Tibial artery (tissue), 4 donors: ENCODE results near the gene SEL1L3.

Source experiments
- DNase-seq, 2 donors: peaks; one replicate each; pipeline ENCODE4 v3.0.0-alpha.2; 2019
- H3K27ac ChIP-seq, 2 donors: fragments of 200-600 bp; sonication (generic) in 1 of 2; 1 replicate in 1 of 2; 2 replicates in 1 of 2; pipeline ENCODE4 v1.5.1; 2018 to 2019; ENCODE audit warnings: mild to moderate bottlenecking in 1 of 2
- H3K27me3 ChIP-seq, 2 donors: fragments of 200-600 bp; sonication (generic) in 1 of 2; one replicate each; pipeline versions ENCODE4 v1.5.1 to v1.6.0; 2016 to 2019
- H3K36me3 ChIP-seq, 3 donors: fragments of 200-600 bp; sonication (generic) in 2 of 3; one replicate each; pipeline ENCODE4 v1.5.1; 2016 to 2019; ENCODE audit warnings: mild to moderate bottlenecking in 2 of 3
- H3K4me1 ChIP-seq, 4 donors: fragments of 200-600 bp; sonication (generic) in 2 of 4; 1 replicate in 3 of 4; 2 replicates in 1 of 4; pipeline ENCODE4 v1.5.1; 2016 to 2019
- H3K4me3 ChIP-seq, 2 donors: fragments of 200-600 bp; sonication (generic) in 1 of 2; 1 replicate in 1 of 2; 2 replicates in 1 of 2; pipeline ENCODE4 v1.5.1; 2018 to 2019; ENCODE audit warnings: mild to moderate bottlenecking in 2 of 2
- H3K9me3 ChIP-seq, 3 donors: fragments of 200-600 bp; sonication (generic) in 1 of 3; one replicate each; pipeline ENCODE4 v1.5.1; 2016 to 2019
- intact Hi-C: fragments of 100-400 bp; cut with DNase I; formaldehyde crosslinking; loops from one replicate; pipeline ENCODE4 v1.15.0; 2023; ENCODE audit warnings: low total_unique reads
- TF ChIP-seq, protein P1 (sequence below), 2 experiments: fragments of 200-600 bp in 1 of 2; fragments of 450-650 bp in 1 of 2; IDR thresholded peaks; one replicate each; pipeline ENCODE4 v1.5.1; 2017 to 2019; ENCODE audit warnings: antibody characterized with exemption in 2 of 2, mild to moderate bottlenecking in 1 of 2, moderate library complexity in 1 of 2

SEL1L3 gene

DNA sequence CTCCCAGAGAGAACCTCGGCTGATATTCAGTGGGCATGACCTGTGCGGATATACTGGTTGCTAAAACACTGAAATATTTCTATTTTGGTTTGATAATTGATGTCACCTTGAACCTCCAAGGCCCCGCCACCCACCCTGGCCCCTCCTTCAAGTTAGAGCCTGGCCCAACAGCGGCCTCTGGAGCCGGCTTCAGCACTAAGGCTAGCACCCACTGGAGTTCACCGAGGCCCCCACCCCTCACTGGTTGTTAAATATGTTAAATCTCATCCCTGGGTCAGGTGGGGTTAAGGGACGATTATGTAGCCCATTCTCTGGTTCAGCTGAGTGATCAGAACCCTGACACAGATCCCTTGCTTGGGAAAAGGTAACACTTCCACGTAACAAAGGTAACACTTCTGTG is 24.3 kb downstream of the SEL1L3 start:
- Histone ChIP-seq H3K36me3 (no peaks in the 10 kb centered on the region), H3K27ac (no peak overlapping the region), H3K9me3 (no peaks in the 10 kb centered on the region), H3K27me3 (peaks cover 0 to 7% of the 10 kb centered on the region in 2 donors), H3K4me1 (no peaks in the 10 kb centered on the region), H3K4me3 (no peak overlapping the region)
- no peak for DNase-seq
- intact Hi-C loops, result no loop called here
- TF ChIP-seq, protein P1, sequence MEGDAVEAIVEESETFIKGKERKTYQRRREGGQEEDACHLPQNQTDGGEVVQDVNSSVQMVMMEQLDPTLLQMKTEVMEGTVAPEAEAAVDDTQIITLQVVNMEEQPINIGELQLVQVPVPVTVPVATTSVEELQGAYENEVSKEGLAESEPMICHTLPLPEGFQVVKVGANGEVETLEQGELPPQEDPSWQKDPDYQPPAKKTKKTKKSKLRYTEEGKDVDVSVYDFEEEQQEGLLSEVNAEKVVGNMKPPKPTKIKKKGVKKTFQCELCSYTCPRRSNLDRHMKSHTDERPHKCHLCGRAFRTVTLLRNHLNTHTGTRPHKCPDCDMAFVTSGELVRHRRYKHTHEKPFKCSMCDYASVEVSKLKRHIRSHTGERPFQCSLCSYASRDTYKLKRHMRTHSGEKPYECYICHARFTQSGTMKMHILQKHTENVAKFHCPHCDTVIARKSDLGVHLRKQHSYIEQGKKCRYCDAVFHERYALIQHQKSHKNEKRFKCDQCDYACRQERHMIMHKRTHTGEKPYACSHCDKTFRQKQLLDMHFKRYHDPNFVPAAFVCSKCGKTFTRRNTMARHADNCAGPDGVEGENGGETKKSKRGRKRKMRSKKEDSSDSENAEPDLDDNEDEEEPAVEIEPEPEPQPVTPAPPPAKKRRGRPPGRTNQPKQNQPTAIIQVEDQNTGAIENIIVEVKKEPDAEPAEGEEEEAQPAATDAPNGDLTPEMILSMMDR (IDR thresholded peaks at IDR 0.05), result no peak

DNA sequence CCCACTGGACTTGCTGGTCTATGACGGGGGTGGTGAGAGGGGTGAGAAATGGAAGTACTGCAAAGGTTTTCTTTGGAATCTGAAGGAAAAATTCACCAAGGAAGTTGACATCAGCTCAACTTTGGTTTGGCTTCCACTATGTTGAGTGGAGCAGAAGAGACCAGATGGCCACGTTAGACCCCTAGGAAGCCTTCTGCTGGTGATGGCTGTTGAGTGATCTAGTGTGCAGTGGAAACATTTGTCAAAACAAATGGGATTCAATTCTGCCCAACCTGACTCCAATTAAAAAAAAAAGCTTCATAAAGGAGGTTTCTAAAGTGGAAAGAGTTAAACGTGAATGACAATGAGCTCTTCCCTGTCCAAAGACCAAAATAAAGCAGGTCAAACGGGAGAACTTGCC is 25.7 kb downstream of the SEL1L3 start:
- Histone ChIP-seq H3K4me3 (no peak overlapping the region), H3K4me1 (no peaks in the 10 kb centered on the region), H3K27me3 (no peaks in the 10 kb centered on the region), H3K36me3 (no peaks in the 10 kb centered on the region), H3K9me3 (no peaks in the 10 kb centered on the region), H3K27ac (no peak overlapping the region)
- DNase-seq, result no peak
- TF ChIP-seq, protein P1 (IDR thresholded peaks at IDR 0.05), result no peak
- intact Hi-C loops, result no loop called here

- intact Hi-C loops, result no loop called here
- TF ChIP-seq, protein P1 (IDR thresholded peaks at IDR 0.05), result no peak
- no peaks in the 10 kb centered on the region for H3K27me3 ChIP-seq
- no peak for DNase-seq
- no peaks in the 10 kb centered on the region for H3K36me3 ChIP-seq
- no peak overlapping the region for H3K4me3 ChIP-seq
- no peak overlapping the region for H3K27ac ChIP-seq
- H3K4me1 ChIP-seq, result no peaks in the 10 kb centered on the region
- H3K9me3 ChIP-seq, result no peaks in the 10 kb centered on the region
Measured at GRCh38 chr4:25835384-25835783, 27.4 kb downstream of the SEL1L3 start.

- no peaks in the 10 kb centered on the region for H3K27me3 ChIP-seq
- H3K4me3 ChIP-seq, result no peak overlapping the region
- no peaks in the 10 kb centered on the region for H3K4me1 ChIP-seq
- TF ChIP-seq, protein P1 (IDR thresholded peaks at IDR 0.05), result no peak
- no peak overlapping the region for H3K27ac ChIP-seq
- intact Hi-C loops, result no loop called here
- H3K9me3 ChIP-seq, result no peaks in the 10 kb centered on the region
- DNase-seq, result no peak
- no peaks in the 10 kb centered on the region for H3K36me3 ChIP-seq
Measured at GRCh38 chr4:25834411-25835107, 28.2 kb downstream of the SEL1L3 start.

DNA sequence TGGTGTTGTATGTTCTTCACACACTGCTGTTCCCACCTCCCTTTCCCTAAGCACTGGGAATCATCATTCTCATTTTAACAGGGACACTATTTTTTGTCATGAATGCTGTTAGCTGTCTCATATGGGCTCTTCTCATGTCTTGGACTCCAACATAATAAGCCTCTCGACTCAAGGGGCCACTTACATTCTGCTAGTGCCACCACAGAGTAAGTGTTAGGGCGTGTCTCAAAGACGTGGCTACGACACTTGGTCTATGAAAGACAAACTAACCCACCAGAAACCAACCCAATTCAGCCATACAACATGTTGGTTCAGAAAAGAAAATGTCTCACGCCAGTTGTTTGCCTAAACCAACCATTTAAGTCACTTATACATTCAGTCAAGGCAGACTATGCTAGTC is 32.2 kb downstream of the SEL1L3 start:
- no peak for DNase-seq
- no peaks in the 10 kb centered on the region for H3K27me3 ChIP-seq
- H3K27ac ChIP-seq, result no peak overlapping the region
- TF ChIP-seq, protein P1 (IDR thresholded peaks at IDR 0.05), result no peak
- H3K4me3 ChIP-seq, result no peak overlapping the region
- no peaks in the 10 kb centered on the region for H3K4me1 ChIP-seq
- no peaks in the 10 kb centered on the region for H3K9me3 ChIP-seq
- intact Hi-C loops, result no loop called here
- no peaks in the 10 kb centered on the region for H3K36me3 ChIP-seq

DNA sequence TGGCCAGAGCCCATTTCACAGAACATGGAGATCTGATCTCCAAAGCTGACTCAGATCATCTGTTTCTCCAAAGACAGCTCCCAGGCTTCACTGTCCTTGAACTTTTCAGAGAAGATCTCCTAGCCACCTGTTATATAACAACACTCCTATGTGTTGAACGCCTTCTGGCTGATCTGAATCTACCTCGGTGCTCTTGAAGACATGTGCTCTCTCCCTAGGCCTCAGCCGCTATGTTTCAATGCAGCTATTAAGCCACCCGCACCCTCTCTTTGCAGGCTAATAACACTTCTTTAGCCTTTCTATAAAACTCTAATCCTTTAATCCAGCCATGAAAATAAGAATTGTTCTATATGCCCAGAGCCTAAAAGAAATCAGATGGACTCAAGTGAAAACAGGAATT is 34.9 kb downstream of the SEL1L3 start:
- no peak for DNase-seq
- Histone ChIP-seq H3K36me3 (no peaks in the 10 kb centered on the region), H3K4me3 (no peak overlapping the region), H3K27me3 (no peaks in the 10 kb centered on the region), H3K9me3 (no peaks in the 10 kb centered on the region), H3K27ac (no peak overlapping the region), H3K4me1 (no peaks in the 10 kb centered on the region)
- TF ChIP-seq, protein P1 (IDR thresholded peaks at IDR 0.05), result no peak
- intact Hi-C loops, result no loop called here
